T-helper 2 cell treated with Interferon-gamma antibody and Interleukin-4, amounts not matched to agents 5 μg/mL and 100 μg/mL, for 36 hours (primary cell): ENCODE results near the gene SRC.

Experiments used
- DNase-seq: peaks from one replicate; pipeline ENCODE4 v3.0.0; 2021; ENCODE audit warnings: low spot score
- H3K27ac Mint-ChIP-seq: one replicate; pipeline ENCODE4 v1.8.0; 2021; ENCODE audit warnings: mild to moderate bottlenecking, mixed read lengths
- H3K27me3 Mint-ChIP-seq: one replicate; pipeline ENCODE4 v1.8.0; 2021; ENCODE audit warnings: low read depth, mixed read lengths
- H3K36me3 Mint-ChIP-seq: one replicate; pipeline ENCODE4 v1.8.0; 2021; ENCODE audit warnings: low read depth, mixed read lengths
- H3K4me1 Mint-ChIP-seq: one replicate; pipeline ENCODE4 v1.8.0; 2021; ENCODE audit warnings: low read depth, mixed read lengths
- H3K4me3 Mint-ChIP-seq: one replicate; pipeline ENCODE4 v1.8.0; 2022; ENCODE audit warnings: mild to moderate bottlenecking, moderate library complexity, mixed read lengths
- H3K9me3 Mint-ChIP-seq: one replicate; pipeline ENCODE4 v1.8.0; 2021; ENCODE audit warnings: mixed read lengths

Gene SRC

GRCh38 chr20:37387519-37388269 is 41.8 kb downstream of the SRC start:
- H3K27me3 Mint-ChIP-seq = peaks cover 4% of the 10 kb centered on the region

GRCh38 chr20:37388831-37389230 is 42.9 kb downstream of the SRC start:
- DNase-seq = no peak
- Mint-ChIP-seq H3K4me3 (no peak overlapping the region), H3K36me3 (no peaks in the 10 kb centered on the region), H3K27ac (no peak overlapping the region), H3K9me3 (no peaks in the 10 kb centered on the region), H3K27me3 (peaks cover under 1% of the 10 kb centered on the region), H3K4me1 (peaks cover 3% of the 10 kb centered on the region)

More at GRCh38 chr20:37387519-37388269, 41.8 kb downstream of the SRC start:
- Mint-ChIP-seq H3K36me3 (no peaks in the 10 kb centered on the region), H3K27ac (no peak overlapping the region), H3K9me3 (no peaks in the 10 kb centered on the region), H3K4me3 (no peak overlapping the region), H3K4me1 (peaks cover 3% of the 10 kb centered on the region)
- no peak for DNase-seq

GRCh38 chr20:37389241-37389747 is 43.4 kb downstream of the SRC start:
- no peaks in the 10 kb centered on the region for H3K9me3 Mint-ChIP-seq
- no peak for DNase-seq
- H3K36me3 Mint-ChIP-seq = no peaks in the 10 kb centered on the region
- no peak overlapping the region for H3K27ac Mint-ChIP-seq
- H3K4me1 Mint-ChIP-seq = peaks cover 3% of the 10 kb centered on the region
- no peaks in the 10 kb centered on the region for H3K27me3 Mint-ChIP-seq
- no peak overlapping the region for H3K4me3 Mint-ChIP-seq

- Mint-ChIP-seq H3K9me3 (no peaks in the 10 kb centered on the region), H3K36me3 (no peaks in the 10 kb centered on the region), H3K4me3 (no peak overlapping the region), H3K4me1 (peaks cover 2% of the 10 kb centered on the region), H3K27ac (no peak overlapping the region), H3K27me3 (no peaks in the 10 kb centered on the region)
- DNase-seq = no peak
Observed at GRCh38 chr20:37389844-37390275, 43.9 kb downstream of the SRC start.

GRCh38 chr20:37390503-37390890 is 44.6 kb downstream of the SRC start:
- H3K4me3 Mint-ChIP-seq = no peak overlapping the region
- H3K9me3 Mint-ChIP-seq = no peaks in the 10 kb centered on the region
- no peaks in the 10 kb centered on the region for H3K4me1 Mint-ChIP-seq
- DNase-seq = no peak
- no peaks in the 10 kb centered on the region for H3K27me3 Mint-ChIP-seq
- no peaks in the 10 kb centered on the region for H3K36me3 Mint-ChIP-seq
- no peak overlapping the region for H3K27ac Mint-ChIP-seq

- H3K27me3 Mint-ChIP-seq = no peaks in the 10 kb centered on the region
- no peaks in the 10 kb centered on the region for H3K9me3 Mint-ChIP-seq
- no peak overlapping the region for H3K27ac Mint-ChIP-seq
- no peak for DNase-seq
- no peaks in the 10 kb centered on the region for H3K36me3 Mint-ChIP-seq
- no peaks in the 10 kb centered on the region for H3K4me1 Mint-ChIP-seq
- H3K4me3 Mint-ChIP-seq = no peak overlapping the region
Observed at GRCh38 chr20:37390891-37391525, 45.1 kb downstream of the SRC start.

- Mint-ChIP-seq H3K4me3 (no peak overlapping the region), H3K36me3 (no peaks in the 10 kb centered on the region), H3K9me3 (no peaks in the 10 kb centered on the region), H3K27ac (no peak overlapping the region), H3K27me3 (no peaks in the 10 kb centered on the region), H3K4me1 (no peaks in the 10 kb centered on the region)
- peak; percentile 30 for DNase-seq
Observed at GRCh38 chr20:37392441-37393195, 46.7 kb downstream of the SRC start.

- H3K9me3 Mint-ChIP-seq = no peaks in the 10 kb centered on the region
- H3K36me3 Mint-ChIP-seq = no peaks in the 10 kb centered on the region
Observed at GRCh38 chr20:37393196-37393862, 47.4 kb downstream of the SRC start.

GRCh38 chr20:37393863-37394542 is 48.1 kb downstream of the SRC start:
- Mint-ChIP-seq H3K36me3 (no peaks in the 10 kb centered on the region), H3K27ac (peak overlapping the region; percentile 14), H3K4me1 (no peaks in the 10 kb centered on the region), H3K27me3 (no peaks in the 10 kb centered on the region), H3K9me3 (no peaks in the 10 kb centered on the region), H3K4me3 (no peak overlapping the region)
- no peak for DNase-seq

More at GRCh38 chr20:37393196-37393862, 47.4 kb downstream of the SRC start:
- Mint-ChIP-seq H3K4me1 (no peaks in the 10 kb centered on the region), H3K27me3 (no peaks in the 10 kb centered on the region), H3K27ac (no peak overlapping the region), H3K4me3 (no peak overlapping the region)
- DNase-seq = no peak

GRCh38 chr20:37394543-37395409 is 48.8 kb downstream of the SRC start:
- Mint-ChIP-seq H3K9me3 (no peaks in the 10 kb centered on the region), H3K4me3 (no peak overlapping the region), H3K27me3 (no peaks in the 10 kb centered on the region), H3K4me1 (no peaks in the 10 kb centered on the region), H3K36me3 (no peaks in the 10 kb centered on the region), H3K27ac (no peak overlapping the region)
- DNase-seq = no peak

GRCh38 chr20:37395410-37395797 is 49.5 kb downstream of the SRC start:
- Mint-ChIP-seq H3K4me1 (no peaks in the 10 kb centered on the region), H3K4me3 (no peak overlapping the region), H3K9me3 (no peaks in the 10 kb centered on the region), H3K36me3 (no peaks in the 10 kb centered on the region), H3K27me3 (no peaks in the 10 kb centered on the region), H3K27ac (no peak overlapping the region)
- no peak for DNase-seq

GRCh38 chr20:37395921-37396415 is 50.0 kb downstream of the SRC start:
- no peak overlapping the region for H3K27ac Mint-ChIP-seq
- no peak for DNase-seq
- H3K4me3 Mint-ChIP-seq = no peak overlapping the region
- no peaks in the 10 kb centered on the region for H3K27me3 Mint-ChIP-seq
- no peaks in the 10 kb centered on the region for H3K4me1 Mint-ChIP-seq
- no peaks in the 10 kb centered on the region for H3K36me3 Mint-ChIP-seq
- H3K9me3 Mint-ChIP-seq = no peaks in the 10 kb centered on the region
